Tibial nerve (tissue), 4 donors: Measurements from ENCODE around the gene ISCA1.
A peak's percentile ranks its signal among the peaks of the same experiment; 100 is the strongest.

Experiments
- CTCF ChIP-seq, 5 experiments: fragments of 200-600 bp in 3 of 5; fragments of 450-650 bp in 2 of 5; sonication (generic) in 3 of 5; IDR thresholded peaks; one replicate each; pipeline ENCODE4 v1.5.1; 2016 to 2019; ENCODE audit warnings: antibody characterized with exemption in 5 of 5, mild to moderate bottlenecking in 3 of 5, moderate library complexity in 2 of 5
- EP300 ChIP-seq, 2 donors: sonication (generic); formaldehyde crosslinking; IDR thresholded peaks; one replicate each; pipeline ENCODE4 v1.6.1; 2017; ENCODE audit warnings: antibody characterized with exemption in 2 of 2, mild to moderate bottlenecking in 1 of 2
- POLR2A ChIP-seq, 2 donors: fragments of 450-650 bp; IDR thresholded peaks; one replicate each; pipeline ENCODE4 v1.6.1; 2017; ENCODE audit warnings: antibody characterized with exemption in 2 of 2, mild to moderate bottlenecking in 2 of 2, moderate library complexity in 2 of 2

GRCh38 chr9:86282077-86282978 lies at the start of gene ISCA1:
- no peak for TF ChIP-seq CTCF (IDR thresholded peaks at IDR 0.05)
- TF ChIP-seq POLR2A (IDR thresholded peaks at IDR 0.05): peak; percentile 81 to 95
- TF ChIP-seq EP300 (IDR thresholded peaks at IDR 0.05): peak; percentile 53 to 97
